Mesodermal cell (in vitro differentiated cells): ENCODE measurements around the gene FBLN2.

Source experiments
- H3K27ac ChIP-seq: 2 replicates; pipeline ENCODE4 v1.7.0; 2013; ENCODE audit warnings: mild to moderate bottlenecking, low read depth, low read length, moderate library complexity; ENCODE audit not compliant: severe bottlenecking
- H3K36me3 ChIP-seq: 2 replicates; pipeline ENCODE4 v1.7.1; 2013; ENCODE audit warnings: mild to moderate bottlenecking, low read length, moderate library complexity; ENCODE audit not compliant: control insufficient read depth, insufficient read depth
- H3K4me1 ChIP-seq: one replicate; pipeline ENCODE4 v1.7.1; 2013; ENCODE audit warnings: mild to moderate bottlenecking, low read length; ENCODE audit not compliant: insufficient read depth, control insufficient read depth, poor library complexity, severe bottlenecking
- H3K4me3 ChIP-seq: 2 replicates; pipeline ENCODE4 v1.7.0; 2013; ENCODE audit warnings: low read length, control low read depth, mild to moderate bottlenecking; ENCODE audit not compliant: insufficient read depth, poor library complexity, severe bottlenecking; ENCODE audit errors: extremely low read depth
- H3K9me3 ChIP-seq: 2 replicates; pipeline ENCODE4 v1.7.1; 2013; ENCODE audit warnings: mild to moderate bottlenecking, low read length, moderate library complexity; ENCODE audit not compliant: control insufficient read depth
- WGBS, 2 experiments: methylation state at CpG; one replicate each; pipeline ENCODE4 v1.1.5; 2013; ENCODE audit warnings: missing lambda C conversion rate in 2 of 2; ENCODE audit not compliant: insufficient coverage in 2 of 2; 5-methylcytosine and 5-hydroxymethylcytosine counted together

Gene FBLN2

GRCh38 chr3:13686367-13687160 is 137.6 kb downstream of the FBLN2 start:
- Histone ChIP-seq H3K27ac (no peak overlapping the region), H3K36me3 (no peaks in the 10 kb centered on the region), H3K4me3 (no peak overlapping the region), H3K4me1 (peaks cover 3% of the 10 kb centered on the region), H3K9me3 (no peaks in the 10 kb centered on the region)
- 90 to 92% methylated on average over 5 to 6 of the region's 10 CpGs for WGBS, 2 experiments

GRCh38 chr3:13687517-13687943 is 138.6 kb downstream of the FBLN2 start:
- H3K27ac ChIP-seq: peak overlapping the region; percentile 5
- 37 to 60% methylated on average over 4 of the region's 5 CpGs for WGBS, 2 experiments
- H3K4me1 ChIP-seq: peaks cover 3% of the 10 kb centered on the region
- H3K9me3 ChIP-seq: no peaks in the 10 kb centered on the region
- no peaks in the 10 kb centered on the region for H3K36me3 ChIP-seq
- H3K4me3 ChIP-seq: no peak overlapping the region
